ENCODE measurements around the gene KCNJ4.
"Not testable (repeated sequence)": the region's sequence is repeated elsewhere in the genome, so short reads cannot be mapped to it uniquely, and the experiment has no call there.

KCNJ4 gene

GRCh38 chr22:38455076-38455529 is at the start of gene KCNJ4:
Gene KCNJ4, minus strand, starts transcription at chr22:38455199. Its CDS starts 27,067 bp downstream, at chr22:38428132.
- DNase-seq = no peak

DNA sequence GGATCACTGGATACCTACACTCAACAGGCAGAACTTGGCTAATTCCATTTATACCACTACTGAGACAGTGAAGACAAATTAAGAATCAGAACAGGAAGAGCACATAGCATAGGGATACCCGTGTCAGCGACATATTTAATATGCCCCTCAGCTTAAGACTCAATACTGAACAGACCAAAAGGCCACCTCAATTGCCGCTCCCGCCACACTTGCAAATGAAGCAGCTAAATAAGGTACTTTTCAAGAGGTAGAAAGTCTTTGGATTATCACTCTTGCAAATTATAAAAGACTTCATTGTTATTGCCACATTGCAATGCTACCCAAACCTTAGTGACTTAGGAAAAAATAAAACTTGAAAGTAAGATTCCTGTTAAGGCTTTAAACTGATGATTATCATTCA is 48.0 kb upstream of the KCNJ4 start:
- DNase-seq = no peak

DNA sequence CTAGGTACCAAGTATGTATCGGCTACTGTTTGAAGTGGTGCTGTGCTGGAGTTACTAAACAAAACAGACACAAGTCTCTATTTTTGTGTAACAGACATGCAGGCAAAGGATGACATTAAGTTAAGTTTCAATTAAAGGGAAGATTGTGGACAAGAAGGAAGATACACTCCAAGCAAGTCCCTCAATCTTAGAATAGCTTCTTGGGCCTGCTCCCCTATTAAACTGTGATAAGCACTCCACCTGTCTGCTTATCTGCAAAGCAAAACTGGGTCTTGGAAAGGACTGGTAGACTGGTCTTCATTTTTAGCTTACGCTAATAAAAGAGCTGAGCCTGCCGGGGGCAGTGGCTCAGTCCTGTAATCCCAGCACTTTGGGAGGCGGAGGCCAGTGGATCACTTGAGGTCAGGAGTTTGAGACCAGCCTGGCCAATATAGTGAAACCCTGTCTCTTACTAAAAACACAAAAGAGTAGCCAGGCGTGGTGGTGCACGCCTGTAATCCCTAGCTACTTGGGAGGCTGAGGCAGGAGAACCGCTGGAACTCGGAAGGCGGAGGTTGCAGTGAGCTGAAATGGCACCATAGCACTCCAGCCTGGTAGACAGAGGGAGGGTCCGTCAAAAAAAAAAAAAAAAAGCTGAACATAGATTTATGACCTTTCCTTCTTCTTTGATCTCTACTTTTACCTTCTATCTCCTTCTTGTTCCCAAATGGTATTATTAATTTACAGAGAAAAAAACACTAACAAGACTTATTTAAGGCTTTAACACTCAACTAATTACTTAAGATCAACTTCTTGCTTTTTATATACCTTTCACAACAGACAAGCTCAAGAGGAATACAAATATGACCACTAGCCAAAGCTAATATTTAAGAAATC is 47.0 kb upstream of the KCNJ4 start:
- DNase-seq = no peak

- no peak for DNase-seq
Measured at GRCh38 chr22:38497869-38498268, 42.9 kb upstream of the KCNJ4 start.

DNA sequence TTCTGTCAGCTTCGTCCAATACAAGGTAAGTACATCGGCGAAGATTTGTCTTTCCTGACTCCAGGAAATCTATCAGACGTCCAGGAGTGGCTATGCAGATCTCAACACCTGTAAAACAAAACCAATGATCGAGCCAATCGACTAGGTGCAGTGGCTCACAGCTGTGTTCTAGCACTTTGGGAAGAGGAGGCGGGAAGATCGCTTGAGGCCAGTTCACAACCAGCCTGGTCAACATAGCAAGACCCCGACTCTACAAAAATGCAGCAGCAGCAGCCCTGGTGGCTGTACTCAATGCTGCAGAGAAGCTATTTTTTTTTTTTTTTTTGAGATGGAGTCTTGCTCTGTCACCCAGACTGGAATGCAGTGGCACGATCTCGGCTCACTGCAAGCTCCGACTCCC is 39.9 kb upstream of the KCNJ4 start:
- no peak for DNase-seq

DNA sequence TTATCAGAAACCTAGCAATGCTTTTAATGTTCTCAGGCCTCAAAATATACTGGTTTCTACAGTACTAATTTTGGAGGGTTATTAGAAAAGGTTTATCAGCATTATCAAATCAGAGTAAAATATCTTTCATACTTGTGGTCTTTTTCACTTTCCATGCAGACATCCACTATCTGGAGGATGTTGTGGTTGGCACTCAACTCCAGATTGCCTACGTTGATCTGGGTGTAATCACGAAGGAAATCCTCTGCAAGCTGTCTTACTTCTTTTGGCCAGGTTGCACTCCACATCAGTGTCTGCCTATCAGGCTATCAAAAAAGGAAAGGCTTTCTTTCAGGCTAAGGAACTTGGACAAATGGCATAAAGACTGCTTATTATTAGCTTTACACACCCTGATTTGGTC is 39.5 kb upstream of the KCNJ4 start:
- no peak for DNase-seq

DNA sequence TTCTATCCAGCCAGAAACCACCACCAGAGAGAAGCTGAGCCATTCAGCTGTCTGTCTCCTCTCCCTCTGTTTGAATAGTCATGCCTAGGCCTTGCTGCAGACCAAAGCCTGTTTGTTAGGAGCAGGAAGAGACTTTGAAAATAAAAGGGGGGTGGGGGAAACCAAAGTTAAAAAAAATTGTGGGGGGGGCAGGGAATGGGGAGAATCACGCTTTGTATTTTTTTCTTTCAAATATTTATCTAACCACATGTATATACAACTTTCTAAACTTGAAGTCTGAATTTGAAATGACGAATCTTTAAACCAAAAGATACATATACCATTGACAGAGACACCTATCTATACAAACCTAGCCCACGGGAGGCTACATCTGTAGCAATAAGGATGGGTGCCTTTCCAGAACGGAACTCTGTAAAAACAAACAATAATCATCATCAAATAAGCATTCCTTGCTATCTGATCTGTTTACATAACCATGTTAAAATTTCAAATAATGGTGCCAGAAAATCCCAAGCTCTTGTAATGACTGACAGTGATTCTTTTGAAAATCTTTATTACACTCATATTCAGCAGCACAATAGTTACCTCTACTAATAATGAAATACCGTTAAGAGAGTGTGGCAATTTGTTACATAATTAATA is 36.8 kb upstream of the KCNJ4 start:
- DNase-seq = no peak

DNA sequence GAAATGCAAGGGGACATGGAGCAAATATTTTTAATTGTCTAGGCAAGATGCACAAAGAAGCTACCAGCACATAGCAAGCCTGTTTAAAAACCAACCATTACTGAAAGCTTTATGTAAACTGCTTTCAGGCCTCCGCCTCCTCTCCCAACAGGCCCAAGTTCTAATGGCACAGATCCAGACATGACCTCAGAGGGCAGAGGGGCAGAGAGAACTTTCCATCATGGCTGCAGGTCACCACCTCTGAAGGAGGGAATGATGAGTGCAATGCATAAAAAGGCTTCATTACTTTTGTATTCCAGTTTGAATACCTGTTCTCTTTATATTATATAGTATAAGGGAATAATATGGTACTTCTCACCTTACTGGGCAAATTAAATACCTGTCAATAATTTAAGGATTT is 35.9 kb upstream of the KCNJ4 start:
- DNase-seq = no peak

- DNase-seq = no peak
Measured at GRCh38 chr22:38490475-38490874, 35.5 kb upstream of the KCNJ4 start.

DNA sequence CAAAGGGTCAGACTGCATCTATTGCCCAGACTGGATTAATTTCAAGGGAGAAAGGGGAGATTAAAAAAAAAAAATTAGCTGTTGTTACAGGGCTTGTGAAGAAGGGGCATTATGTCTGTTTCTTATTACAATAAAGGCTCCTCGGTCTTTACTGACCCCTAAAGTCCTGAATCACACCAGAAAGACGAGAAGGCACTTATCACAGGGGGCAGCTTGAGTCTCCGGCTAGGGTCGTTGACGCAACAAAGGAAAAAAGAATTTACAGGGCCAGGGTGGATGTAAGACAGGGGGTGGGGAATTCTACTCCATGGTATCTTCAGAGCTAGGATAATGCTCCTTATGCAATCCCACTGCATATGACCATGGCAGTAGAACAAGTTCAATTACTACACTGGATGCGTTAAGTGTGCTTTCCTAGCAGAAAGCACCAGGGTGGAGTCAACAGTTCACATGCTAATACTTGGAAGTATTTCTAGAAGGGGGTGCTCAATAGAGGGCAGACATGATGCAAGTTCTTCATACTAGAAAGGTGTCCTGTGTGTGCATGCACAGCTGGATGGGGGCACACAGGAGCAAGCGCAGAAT is 34.7 kb upstream of the KCNJ4 start:
- no peak for DNase-seq

- no peak for DNase-seq
Measured at GRCh38 chr22:38489142-38489541, 34.1 kb upstream of the KCNJ4 start.

DNA sequence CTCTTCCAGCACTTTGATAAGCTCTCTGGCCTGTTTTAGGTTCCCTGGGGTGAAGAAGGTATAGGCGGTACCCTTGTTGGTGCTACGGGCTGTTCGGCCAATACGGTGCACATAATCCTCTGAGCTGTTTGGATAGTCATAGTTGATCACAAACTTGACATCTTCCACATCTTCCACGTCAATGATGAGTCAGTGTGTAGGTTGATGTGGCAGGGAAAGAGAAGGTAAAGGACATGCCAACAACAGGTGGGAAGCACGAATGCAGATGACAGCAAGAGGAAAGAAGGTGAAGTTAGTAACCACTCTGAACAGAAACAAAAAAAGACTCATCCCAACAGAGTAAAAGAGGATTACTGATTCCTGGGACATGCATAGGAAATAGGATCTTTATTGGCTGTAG is 32.9 kb upstream of the KCNJ4 start:
- DNase-seq = no peak

GRCh38 chr22:38485783-38486182 is 30.8 kb upstream of the KCNJ4 start:
- no peak for DNase-seq

- no peak for DNase-seq
Measured at GRCh38 chr22:38484244-38484643, 29.2 kb upstream of the KCNJ4 start.

DNA sequence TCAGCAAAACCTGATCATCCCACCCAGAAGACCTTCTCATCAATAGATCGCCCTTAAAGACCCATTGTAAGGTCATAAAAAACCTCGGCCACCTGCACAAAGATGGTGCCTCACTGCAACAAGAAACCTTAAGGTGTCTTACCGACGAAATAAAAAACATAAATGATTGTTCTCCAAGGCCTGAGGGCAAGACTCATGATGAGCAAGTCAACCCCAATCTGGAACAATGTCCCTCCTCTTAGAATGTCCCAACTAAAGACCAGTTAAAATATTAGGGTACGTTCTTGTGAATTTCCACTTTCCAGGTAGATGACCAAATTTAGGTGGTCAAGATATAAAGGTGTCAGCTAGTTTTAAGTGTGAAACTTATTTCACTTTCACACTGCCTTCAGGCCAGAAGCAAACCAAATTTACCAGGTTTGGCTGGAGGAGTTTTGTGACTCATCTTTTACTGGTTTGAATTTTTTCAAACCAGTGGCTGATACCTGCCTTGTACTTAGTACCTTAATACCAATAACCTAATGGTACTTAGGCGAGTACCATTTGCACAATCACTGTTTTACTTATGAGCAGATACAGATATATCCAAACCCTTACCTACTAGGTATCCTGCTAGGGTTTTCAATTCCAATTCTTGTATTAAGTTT is 27.8 kb upstream of the KCNJ4 start:
- DNase-seq = no peak

DNA sequence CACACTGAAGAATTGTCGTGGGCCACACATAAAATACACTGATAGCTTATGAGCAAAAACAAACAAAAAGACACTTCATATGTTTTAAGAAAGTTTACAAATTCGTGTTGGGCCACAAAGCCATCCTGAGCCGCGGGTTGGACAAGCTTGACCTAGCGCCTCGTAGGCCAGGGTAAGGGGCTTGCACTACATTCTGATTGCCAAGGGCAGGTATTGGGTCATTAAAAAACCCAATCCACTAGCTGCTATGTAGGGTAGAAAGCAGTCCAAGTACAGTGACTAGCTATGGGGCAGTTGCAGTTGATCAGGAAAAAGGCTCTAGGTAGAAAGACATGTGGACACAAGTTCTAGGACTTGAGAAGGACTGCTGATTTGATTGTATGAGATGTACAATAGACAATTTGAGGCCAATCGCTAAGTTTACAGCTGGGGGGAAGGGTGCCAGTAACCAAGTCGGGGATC is 26.9 kb upstream of the KCNJ4 start:
- DNase-seq = no peak

DNA sequence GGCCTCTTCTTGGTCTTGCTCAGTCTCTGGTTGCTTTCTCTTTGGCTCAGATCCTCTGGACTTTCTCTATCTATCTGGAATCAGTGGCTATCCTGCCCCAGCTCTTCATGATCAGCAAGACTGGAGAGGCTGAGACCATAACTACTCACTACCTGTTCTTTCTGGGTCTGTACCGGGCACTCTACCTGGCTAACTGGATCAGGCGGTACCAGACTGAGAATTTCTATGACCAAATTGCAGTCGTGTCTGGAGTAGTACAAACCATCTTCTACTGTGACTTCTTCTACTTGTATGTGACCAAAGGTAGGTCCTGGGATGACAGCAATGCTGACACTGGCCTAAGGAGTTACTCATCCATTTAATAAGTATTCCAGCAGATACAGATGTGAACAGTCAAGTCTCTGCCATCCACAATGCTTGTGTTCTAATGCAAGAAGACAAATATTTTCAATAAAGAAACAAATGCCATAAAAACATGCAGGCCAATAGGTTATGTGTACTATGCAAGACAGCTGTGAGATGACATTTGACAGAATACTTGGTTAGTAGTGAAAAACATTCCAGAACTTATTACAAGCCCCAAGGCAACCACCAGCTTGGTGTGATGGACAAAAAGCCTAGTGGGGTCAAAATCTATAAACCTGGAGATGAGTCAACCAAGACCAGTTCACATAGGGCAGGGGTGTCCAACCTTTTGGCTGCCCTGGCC is 26.3 kb upstream of the KCNJ4 start:
- DNase-seq = no peak

- DNase-seq = no peak
Measured at GRCh38 chr22:38479096-38479837, 24.3 kb upstream of the KCNJ4 start.

DNA sequence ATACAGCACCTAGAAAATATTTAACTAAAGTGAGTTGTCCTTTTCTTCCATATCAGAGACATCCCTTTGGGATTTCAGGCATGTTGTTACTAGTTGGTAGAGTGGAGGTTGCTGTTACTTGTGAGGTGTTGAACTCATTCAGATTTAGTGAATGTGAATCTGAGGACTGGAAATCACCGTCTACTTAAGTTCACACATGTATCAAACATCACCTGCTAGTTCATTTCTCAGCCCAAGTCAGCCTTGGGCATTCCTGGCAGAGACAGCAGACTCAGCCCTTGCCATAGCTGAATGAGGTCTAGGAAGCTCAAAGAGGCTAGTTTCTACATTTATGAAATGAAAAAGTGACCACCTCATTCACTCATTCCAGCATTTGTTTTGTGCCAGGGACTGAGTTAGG is 22.6 kb upstream of the KCNJ4 start:
- DNase-seq = no peak

DNA sequence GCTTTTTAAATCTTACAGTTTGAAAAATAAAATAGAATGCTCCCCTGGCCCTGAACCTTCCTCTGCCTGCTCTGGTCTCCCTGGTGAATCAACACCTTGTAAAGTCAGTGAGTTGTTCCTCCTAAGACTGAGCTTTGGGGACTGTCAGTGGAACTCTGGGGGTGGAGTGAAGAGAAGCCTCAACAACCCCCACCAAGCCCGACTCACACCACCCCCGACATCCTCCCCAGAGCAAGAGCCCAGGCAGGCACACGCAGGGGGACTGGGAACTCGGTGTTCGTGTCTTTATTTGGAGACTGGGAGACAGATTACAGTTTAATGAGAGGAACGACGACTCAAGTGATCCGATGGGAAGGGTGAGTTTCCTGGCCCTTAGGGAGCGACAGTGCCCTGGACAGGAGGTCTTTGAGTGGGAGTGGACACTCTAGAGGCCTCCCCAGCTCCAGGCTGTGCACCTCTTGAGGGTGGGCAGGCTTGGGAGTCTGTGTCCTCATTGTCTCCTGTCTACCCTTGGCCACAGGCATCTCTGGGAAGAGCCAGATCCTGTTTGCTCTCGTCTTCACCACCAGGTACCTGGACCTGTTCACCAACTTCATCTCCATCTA is 19.1 kb upstream of the KCNJ4 start:
- DNase-seq = no peak

- DNase-seq = no peak
Measured at GRCh38 chr22:38471237-38471636, 16.2 kb upstream of the KCNJ4 start.

DNA sequence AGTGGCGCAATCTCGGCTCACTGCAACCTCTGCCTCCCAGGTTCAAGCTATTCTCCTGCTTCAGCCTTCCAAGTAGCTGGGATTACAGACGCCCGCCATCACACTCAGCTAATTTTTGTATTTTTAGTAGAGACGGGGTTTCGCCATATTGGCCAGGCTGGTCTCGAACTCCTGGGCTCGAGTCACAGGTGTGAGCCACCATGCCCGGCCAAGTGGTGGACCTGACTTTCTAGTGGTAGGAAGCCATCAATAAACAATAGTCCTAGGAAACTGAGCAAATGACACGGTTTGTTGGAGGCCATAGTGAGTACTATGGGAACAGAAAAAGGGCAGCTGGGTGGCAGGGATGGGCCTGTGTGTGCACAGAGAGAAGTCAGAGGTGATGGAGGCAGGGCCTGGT is 15.2 kb upstream of the KCNJ4 start:
- not testable (repeated sequence) for DNase-seq
